NCI-H446 (cell line): ENCODE measurements around the gene MIXL1.
"Not testable (repeated sequence)": the region's sequence is repeated elsewhere in the genome, so short reads cannot be mapped to it uniquely, and the experiment has no call there.

Experiments used
- DNase-seq, 2 experiments: peaks; one replicate each; lab custom pipeline; 2025; lab: John Stamatoyannopoulos, UW

The MIXL1 gene

DNA sequence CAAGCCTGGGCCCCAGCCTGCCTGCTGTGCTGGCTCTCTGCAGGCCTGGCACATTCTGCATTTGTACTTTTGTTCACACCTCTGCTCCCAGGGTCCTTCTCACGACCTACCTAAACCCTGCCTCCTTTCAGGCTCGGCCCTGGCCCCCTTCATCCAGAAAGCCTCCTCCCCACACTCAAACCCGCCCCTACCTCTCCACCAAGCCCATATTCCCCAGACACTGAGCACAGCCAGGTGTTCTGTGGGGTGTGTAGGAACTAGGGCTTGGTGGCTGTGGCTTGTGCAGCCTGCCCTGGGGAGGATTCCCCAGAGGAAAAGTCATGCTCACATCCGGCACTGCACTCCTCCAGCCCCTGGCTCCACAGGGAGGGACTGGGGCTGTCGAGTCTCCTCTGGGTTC is 8.2 kb upstream of the MIXL1 start:
- no peak for DNase-seq

- DNase-seq: no peak
Observed at GRCh38 chr1:226216056-226216455, 7.4 kb upstream of the MIXL1 start.

GRCh38 chr1:226217273-226217672 is 6.2 kb upstream of the MIXL1 start:
- DNase-seq: peak in 1 of 2 experiments; percentile 12

DNA sequence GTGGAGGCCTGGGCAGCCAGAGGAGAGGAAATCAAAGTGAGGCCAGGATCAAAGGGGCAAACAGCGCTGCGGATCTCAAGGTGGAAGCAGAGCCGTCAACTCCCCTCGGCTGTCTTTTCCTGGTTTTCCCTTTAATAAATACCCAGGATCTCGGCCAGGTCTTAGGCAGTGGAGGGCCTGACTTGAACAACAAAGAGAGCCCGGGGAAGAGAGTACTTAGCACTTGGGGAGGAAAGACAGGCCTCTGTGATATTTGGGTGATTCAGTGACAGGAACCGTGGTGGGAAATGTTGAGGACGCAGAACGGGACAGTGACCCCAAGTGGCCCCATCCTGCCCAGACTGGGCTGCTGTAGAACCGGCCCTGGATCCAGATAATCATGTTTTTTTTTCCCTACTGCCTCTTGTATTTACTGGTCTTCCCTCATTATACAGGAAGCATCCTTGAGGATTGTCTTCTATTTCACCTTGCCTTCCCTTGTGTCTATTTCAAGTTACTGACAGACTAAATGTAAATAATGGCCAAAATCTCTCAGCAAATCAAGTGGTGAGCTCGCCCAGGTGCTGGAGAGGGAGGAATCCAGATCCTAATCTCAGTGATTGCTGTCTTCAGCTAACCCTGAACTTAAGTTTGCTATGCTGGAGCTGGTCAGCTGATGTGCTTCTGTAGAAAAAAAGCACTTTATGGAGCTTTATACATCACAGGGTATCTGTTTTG is 2.8 kb upstream of the MIXL1 start:
- no peak for DNase-seq

DNA sequence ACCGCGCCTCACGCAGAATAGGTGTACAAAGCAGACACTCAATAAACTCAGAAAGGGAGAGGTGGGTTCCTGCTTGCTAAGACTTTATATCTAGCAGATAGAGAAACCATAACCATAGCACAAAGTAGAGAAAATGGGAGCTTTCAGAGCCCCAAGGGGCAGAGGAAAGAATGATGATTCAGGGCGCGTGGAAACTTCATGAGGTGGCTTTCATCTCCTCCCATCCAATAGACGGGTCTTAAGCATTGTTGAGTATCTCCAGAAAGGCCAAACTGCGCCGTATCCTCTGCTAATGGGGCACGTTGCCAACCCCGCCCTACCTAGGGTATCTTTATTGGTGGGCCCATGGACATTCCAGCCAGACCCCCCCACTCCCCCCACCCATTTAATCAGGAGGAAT is 778 bp upstream of the MIXL1 start:
- no peak for DNase-seq

DNA sequence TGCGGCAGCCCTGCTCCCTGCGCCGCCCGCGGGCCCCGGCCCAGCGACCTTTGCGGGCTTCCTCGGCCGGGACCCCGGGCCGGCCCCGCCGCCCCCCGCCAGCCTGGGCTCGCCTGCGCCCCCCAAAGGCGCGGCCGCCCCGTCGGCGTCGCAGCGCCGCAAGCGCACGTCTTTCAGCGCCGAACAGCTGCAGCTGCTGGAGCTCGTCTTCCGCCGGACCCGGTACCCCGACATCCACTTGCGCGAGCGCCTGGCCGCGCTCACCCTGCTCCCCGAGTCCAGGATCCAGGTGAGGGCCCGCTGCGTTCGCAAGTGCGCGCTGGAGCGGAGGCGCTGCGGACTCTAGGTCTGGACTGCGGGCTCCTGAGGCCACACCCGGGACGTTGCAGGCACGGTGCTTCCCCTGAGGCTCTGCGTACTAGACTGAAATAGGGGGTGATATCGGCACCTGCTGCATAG is 351 bp downstream of the MIXL1 start:
- no peak for DNase-seq

- no peak for DNase-seq
Observed at GRCh38 chr1:226226601-226227000, 3.1 kb downstream of the MIXL1 start.

DNA sequence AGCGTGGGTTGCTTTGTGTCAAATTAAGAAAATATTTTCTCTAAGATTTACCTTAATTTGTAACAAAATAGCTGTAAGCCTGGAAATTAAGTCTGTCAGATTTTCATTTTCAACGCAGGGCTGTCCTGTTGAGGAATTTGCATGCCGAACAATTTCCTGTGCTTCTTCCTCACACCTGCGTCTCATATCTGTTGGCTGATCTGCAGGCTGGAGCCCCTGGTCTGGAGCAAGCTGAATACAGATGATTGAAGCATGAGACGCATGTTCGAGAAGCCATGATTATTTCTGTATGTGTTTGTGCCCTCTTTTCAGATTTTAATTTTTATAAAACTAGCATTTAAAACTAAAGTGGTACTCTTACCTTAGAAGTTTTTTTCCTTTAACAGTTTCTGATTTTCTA is 9.8 kb downstream of the MIXL1 start:
- no peak for DNase-seq

DNA sequence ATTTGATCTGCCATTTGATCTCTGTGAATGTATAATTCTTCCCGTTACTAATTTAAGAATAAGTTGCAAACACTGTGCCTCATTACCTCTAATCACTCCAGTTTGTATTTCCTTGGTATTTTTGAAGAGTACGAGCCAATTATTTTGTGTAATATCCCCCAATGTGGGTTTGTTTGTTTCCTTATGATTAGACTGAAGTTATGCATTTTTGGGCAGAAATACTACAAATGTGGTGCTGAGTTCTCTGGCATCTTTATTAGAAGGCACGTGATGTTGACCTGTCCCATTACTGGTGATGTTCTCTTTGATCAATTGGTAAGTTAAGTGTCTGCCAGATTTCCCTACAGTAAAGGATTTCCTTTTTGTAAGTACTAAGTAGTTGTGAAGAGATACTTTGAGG is 10.3 kb downstream of the MIXL1 start:
- no peak for DNase-seq

DNA sequence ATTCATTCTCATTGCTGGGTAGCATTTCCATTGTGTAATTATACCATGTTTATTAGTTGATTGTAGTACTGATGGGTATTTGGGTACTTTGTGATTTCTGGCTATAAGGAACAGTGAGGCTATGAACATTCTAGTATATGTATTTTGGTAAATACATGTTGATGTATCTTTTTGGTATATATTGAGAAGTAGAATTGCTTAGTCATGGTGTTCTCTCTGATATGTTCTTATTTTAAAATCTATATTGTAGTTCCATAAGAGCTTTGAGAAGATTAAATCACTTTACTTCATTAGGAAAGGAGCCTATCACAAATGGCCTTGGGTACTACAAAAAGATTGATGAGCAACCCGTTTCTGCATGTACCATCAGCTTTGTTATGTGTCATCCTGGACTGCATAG is 13.4 kb downstream of the MIXL1 start:
- DNase-seq: no peak

DNA sequence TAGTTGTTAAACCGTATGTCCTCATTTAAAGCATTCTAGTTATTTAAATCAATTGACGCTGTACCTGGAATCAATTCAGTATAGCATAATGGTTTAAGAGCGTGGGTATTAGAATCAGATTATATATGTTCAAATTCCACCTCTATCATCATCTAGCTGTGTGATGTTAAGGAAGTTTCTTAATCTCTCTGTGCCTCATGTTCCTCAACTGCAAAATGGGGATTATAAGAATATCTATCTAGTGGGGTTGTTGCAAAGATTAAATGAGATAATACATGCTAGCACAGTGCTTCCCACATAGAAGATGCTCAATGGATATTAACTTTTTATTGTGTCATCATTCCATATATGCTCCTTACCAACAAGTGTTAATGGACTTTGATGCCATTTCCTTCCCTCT is 16.0 kb downstream of the MIXL1 start:
- no peak for DNase-seq

DNA sequence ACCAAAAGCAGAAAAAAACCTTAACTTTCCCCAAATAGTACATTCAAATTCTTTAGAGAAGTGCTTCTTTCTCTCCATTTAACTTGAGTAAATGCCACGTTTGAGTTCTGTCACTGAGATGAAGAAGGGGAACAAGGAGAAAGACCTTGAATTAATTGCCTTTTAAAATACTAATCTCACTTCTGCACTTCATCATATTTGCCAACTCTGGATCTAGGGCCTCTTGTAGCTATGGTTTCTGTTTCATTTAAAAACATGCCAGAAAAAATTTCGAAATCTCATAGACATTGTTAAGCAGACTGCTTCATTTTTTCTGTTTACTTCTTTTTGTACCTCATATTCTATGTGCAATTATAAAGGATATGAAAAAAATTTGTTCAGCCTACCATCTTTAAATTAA is 24.6 kb downstream of the MIXL1 start:
- no peak for DNase-seq

- DNase-seq: no peak
Observed at GRCh38 chr1:226248796-226249195, 25.3 kb downstream of the MIXL1 start.

GRCh38 chr1:226250511-226250910 is 27.0 kb downstream of the MIXL1 start:
- DNase-seq: no peak

DNA sequence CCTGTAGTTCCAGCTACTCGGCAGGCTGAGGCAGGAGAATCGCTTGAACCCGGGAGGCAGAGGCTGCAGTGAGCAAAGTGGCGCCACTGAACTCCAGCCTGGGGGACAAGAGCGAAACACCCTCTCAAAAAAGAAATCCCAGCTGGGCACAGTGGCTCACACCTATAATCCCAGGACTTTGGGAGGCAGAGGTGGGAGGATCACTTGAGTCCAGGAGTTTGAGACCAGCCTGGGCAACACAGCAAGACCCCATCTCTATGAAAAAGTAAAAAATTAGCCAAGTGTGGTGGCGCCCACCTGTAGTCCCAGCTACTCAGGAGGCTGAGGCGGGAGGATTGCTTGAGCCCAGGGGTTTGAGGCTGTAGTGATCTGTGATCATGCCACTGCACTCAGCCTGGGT is 29.4 kb downstream of the MIXL1 start:
- DNase-seq: not testable (repeated sequence)

DNA sequence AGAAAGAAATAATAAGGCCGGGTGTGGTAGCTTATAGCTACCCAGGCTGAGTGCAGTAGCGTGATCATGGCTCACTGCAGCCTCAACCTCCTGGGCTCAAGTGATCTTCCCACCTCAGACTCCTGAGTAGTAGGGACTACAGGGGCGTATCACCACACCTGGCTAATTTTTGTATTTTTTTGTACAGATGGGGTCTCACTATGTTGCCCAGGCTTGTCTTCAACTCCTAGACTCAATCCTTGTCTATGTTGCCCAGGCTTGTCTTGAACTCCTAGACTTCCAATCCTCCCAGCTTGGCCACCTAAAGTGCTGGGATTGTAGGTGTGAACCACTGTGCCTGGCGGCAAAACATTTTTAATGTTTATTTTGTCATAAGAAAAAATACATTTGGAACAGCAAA is 30.5 kb downstream of the MIXL1 start:
- no peak for DNase-seq

DNA sequence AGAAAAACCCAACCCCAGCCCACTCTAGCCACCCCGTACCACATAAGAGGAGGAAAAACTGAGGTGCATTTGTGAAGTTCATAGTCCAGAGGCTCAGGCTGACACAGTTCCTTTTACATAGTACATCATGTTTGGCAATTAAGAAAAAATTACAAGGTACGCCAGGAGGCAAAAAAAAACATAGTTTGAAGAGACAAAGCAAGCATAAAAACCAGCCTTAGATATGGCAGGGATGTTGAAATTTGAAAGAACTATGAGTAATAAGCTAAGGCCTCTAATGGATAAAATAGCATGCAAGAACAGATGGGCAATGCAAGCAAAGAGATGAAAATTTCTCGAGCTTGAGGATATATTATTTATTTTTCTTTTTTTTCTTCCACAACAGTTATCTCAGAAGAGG is 31.9 kb downstream of the MIXL1 start:
- no peak for DNase-seq

GRCh38 chr1:226261818-226262217 is 38.4 kb downstream of the MIXL1 start:
- no peak for DNase-seq

- no peak for DNase-seq
Observed at GRCh38 chr1:226268421-226269124, 45.1 kb downstream of the MIXL1 start.

- not testable (repeated sequence) for DNase-seq
Observed at GRCh38 chr1:226272233-226272902, 48.9 kb downstream of the MIXL1 start.

DNA sequence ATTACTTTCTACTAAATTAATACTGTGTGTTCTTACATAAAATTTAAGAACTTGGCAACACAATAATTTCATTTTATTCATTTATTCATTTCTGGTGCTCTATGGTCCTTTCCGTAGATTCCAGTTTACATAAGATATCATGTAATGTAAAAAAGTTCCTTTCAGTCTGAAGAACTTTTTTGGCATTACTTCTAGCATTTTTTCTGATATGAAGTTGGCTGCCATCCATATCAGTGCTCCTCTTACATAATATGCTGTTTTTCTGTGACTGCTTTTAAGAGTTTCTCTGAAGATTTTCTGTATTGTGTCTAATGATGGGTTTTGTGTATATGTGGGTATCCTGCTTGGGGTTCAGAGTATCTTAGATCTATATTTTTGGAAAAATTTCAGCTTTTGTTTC is 50.7 kb downstream of the MIXL1 start:
- DNase-seq: no peak

DNA sequence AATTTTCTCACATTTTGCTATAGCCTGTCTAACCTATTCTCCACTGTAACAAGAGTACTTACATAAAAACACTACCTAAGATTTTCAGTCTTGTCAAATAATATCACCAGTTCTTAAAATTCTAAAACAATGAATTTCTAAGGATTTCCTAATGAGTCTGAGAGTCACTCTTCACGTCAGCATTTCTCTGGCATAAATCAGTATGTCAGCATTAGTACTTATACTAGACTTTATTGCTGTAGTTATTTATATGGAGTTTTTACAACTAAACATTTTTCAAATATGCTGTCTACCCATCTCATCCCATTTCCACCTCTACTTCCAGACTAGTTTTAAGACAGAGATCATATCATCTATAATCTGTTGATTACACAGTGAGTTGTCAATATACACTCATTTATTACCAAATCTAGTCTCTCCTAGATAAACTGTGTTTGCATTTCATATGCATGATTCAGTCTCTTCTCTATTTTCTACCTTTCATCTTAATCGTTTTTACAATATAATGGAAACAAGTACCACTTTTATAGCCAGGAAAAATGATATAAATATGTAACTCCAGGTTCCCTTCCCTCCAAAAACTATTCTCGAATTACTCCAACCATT is 52.7 kb downstream of the MIXL1 start:
- no peak for DNase-seq
